H1 (cell line): Measurements from ENCODE around the gene PRAMEF12. TPM values are rescaled to one million over a fixed set of nuclear protein-coding genes. Genes with fewer than 3 reads are reported as not detected.

ENCODE experiments used
- CTCF ChIA-PET: fragments of 300-600 bp; sonication (Branson Sonifier 250); formaldehyde crosslinking; loops from one replicate; lab custom pipeline; 2021; ENCODE audit not compliant: partially characterized antibody; lab: Charles Lee
- POLR2A ChIA-PET: fragments of 300-600 bp; sonication (Branson Sonifier 250); formaldehyde crosslinking; loops from one replicate; lab custom pipeline; 2021; ENCODE audit warnings: inconsistent platforms; ENCODE audit not compliant: partially characterized antibody; lab: Charles Lee
- DNase-seq, 2 experiments: peaks; one replicate each; pipeline versions ENCODE4 v3.0.0 to v3.0.0-alpha.2; 2010 to 2022; ENCODE audit warnings: low spot score in 2 of 2, low read depth in 1 of 2, mixed read lengths in 1 of 2
- FAIRE-seq: peaks from 2 replicates; lab custom pipeline; 2011; peaks lifted over from hg19 to GRCh38; lab: Jason Lieb, UNC
- H2AFZ ChIP-seq: 2 replicates; pipeline ENCODE4 v1.8.1; 2012; ENCODE audit warnings: low read length, inconsistent platforms
- H2AK5ac ChIP-seq: 2 replicates; pipeline ENCODE4 v1.6.1; 2013; ENCODE audit warnings: low read depth, low read length
- H2BK120ac ChIP-seq: replicated peaks from 2 replicates; pipeline ENCODE3; 2013; ENCODE audit warnings: low read depth, low read length, inconsistent platforms
- H2BK12ac ChIP-seq: 2 replicates; pipeline ENCODE4 v1.6.1; 2013; ENCODE audit warnings: low read depth, low read length
- H2BK15ac ChIP-seq: 2 replicates; pipeline ENCODE4 v1.6.1; 2013; ENCODE audit warnings: low read length
- H2BK20ac ChIP-seq: 2 replicates; pipeline ENCODE4 v1.6.1; 2013; ENCODE audit warnings: low read length
- H2BK5ac ChIP-seq: 2 replicates; pipeline ENCODE4 v1.6.1; 2013; ENCODE audit warnings: low read depth, low read length
- H3K14ac ChIP-seq: 2 replicates; pipeline ENCODE4 v1.6.1; 2013; ENCODE audit warnings: inconsistent platforms; ENCODE audit not compliant: insufficient read length
- H3K18ac ChIP-seq: 2 replicates; pipeline ENCODE4 v1.6.1; 2013; ENCODE audit warnings: low read length; ENCODE audit errors: extremely low read depth
- H3K23ac ChIP-seq: 2 replicates; pipeline ENCODE4 v1.6.1; 2013; ENCODE audit warnings: inconsistent platforms; ENCODE audit not compliant: insufficient read length
- H3K23me2 ChIP-seq: 2 replicates; pipeline ENCODE4 v1.6.1; 2013; ENCODE audit warnings: low read depth, low read length
- H3K27ac ChIP-seq: 2 replicates; pipeline ENCODE4 v1.6.1; 2011; ENCODE audit warnings: low read depth, low read length, inconsistent platforms
- H3K27me3 ChIP-seq, 4 experiments: replicated peaks in 1 of 4; 1 replicate in 1 of 4; 2 replicates in 3 of 4; pipeline versions ENCODE4 v1.6.1 to v1.8.1; 2011 to 2013; ENCODE audit warnings: low read length in 3 of 4, mild to moderate bottlenecking in 3 of 4, inconsistent platforms in 2 of 4, mixed read lengths in 2 of 4, moderate library complexity in 1 of 4; ENCODE audit not compliant: control insufficient read depth in 3 of 4, insufficient read depth in 3 of 4; ENCODE audit errors: extremely low read depth in 1 of 4
- H3K36me3 ChIP-seq, 4 experiments: 2 replicates each; pipeline versions ENCODE4 v1.6.1 to v1.8.1; 2011 to 2013; ENCODE audit warnings: mild to moderate bottlenecking in 4 of 4, low read length in 3 of 4, moderate library complexity in 2 of 4, control low read depth in 1 of 4, inconsistent platforms in 1 of 4; ENCODE audit not compliant: insufficient read depth in 4 of 4, control insufficient read depth in 2 of 4
- H3K4ac ChIP-seq: replicated peaks from 2 replicates; pipeline ENCODE3; 2013; ENCODE audit warnings: low read length, low read depth, mixed read lengths, inconsistent platforms; ENCODE audit not compliant: insufficient read length
- H3K4me1 ChIP-seq, 4 experiments: replicated peaks in 1 of 4; 1 replicate in 1 of 4; 2 replicates in 3 of 4; pipeline versions ENCODE4 v1.6.1 to v1.8.1; 2011 to 2013; ENCODE audit warnings: low read length in 3 of 4, inconsistent platforms in 2 of 4, mixed read lengths in 1 of 4; ENCODE audit not compliant: insufficient read depth in 4 of 4, control insufficient read depth in 3 of 4
- H3K4me2 ChIP-seq, 2 experiments: 2 replicates each; pipeline versions ENCODE4 v1.6.1 to v1.8.1; 2011 to 2013; ENCODE audit warnings: low read depth in 2 of 2, low read length in 2 of 2, control low read depth in 1 of 2, inconsistent platforms in 1 of 2, mild to moderate bottlenecking in 1 of 2; ENCODE audit not compliant: insufficient read depth in 1 of 2
- H3K4me3 ChIP-seq, 4 experiments: fragments of 200-600, 300-600 bp in 1 of 4; sonication (generic), shearing (Covaris generic), sonication (Bioruptor Twin) in 1 of 4; 2 replicates each; pipeline versions ENCODE4 v1.5.1 to v1.8.1; 2011 to 2016; ENCODE audit warnings: low read length in 4 of 4, low read depth in 3 of 4, control low read depth in 2 of 4, inconsistent platforms in 2 of 4, mild to moderate bottlenecking in 2 of 4, mixed read lengths in 1 of 4, moderate library complexity in 1 of 4; ENCODE audit not compliant: insufficient read depth in 2 of 4; ENCODE audit errors: extremely low read depth in 1 of 4
- H3K56ac ChIP-seq: replicated peaks from 2 replicates; pipeline ENCODE3; 2013; ENCODE audit warnings: low read depth, mild to moderate bottlenecking, mixed read lengths, low read length, inconsistent platforms; ENCODE audit not compliant: insufficient read length
- H3K79me1 ChIP-seq: 2 replicates; pipeline ENCODE4 v1.6.1; 2013; ENCODE audit warnings: low read depth, low read length, control low read depth
- H3K79me2 ChIP-seq, 2 experiments: 2 replicates each; pipeline versions ENCODE4 v1.6.1 to v1.8.1; 2012 to 2013; ENCODE audit warnings: low read length in 2 of 2, mild to moderate bottlenecking in 2 of 2, inconsistent platforms in 1 of 2; ENCODE audit not compliant: insufficient read depth in 2 of 2, control insufficient read depth in 1 of 2
- H3K9ac ChIP-seq, 4 experiments: replicated peaks in 1 of 4; 1 replicate in 1 of 4; 2 replicates in 3 of 4; pipeline versions ENCODE4 v1.6.1 to v1.8.1; 2011 to 2013; ENCODE audit warnings: low read depth in 3 of 4, low read length in 3 of 4, control low read depth in 2 of 4, mild to moderate bottlenecking in 2 of 4, moderate library complexity in 2 of 4, inconsistent platforms in 1 of 4; ENCODE audit errors: extremely low read depth in 1 of 4
- H3K9me3 ChIP-seq, 2 experiments: 2 replicates each; pipeline versions ENCODE4 v1.6.1 to v1.8.1; 2012 to 2013; ENCODE audit warnings: mild to moderate bottlenecking in 2 of 2, moderate library complexity in 2 of 2, control low read depth in 1 of 2, inconsistent platforms in 1 of 2, low read depth in 1 of 2, low read length in 1 of 2, mixed read lengths in 1 of 2; ENCODE audit not compliant: insufficient read depth in 2 of 2
- H4K20me1 ChIP-seq, 2 experiments: replicated peaks in 1 of 2; 2 replicates each; pipeline versions ENCODE3 to v1.8.1; 2011 to 2013; ENCODE audit warnings: inconsistent platforms in 2 of 2, low read length in 2 of 2, mild to moderate bottlenecking in 1 of 2; ENCODE audit not compliant: insufficient read depth in 2 of 2, control insufficient read depth in 1 of 2
- H4K5ac ChIP-seq: 2 replicates; pipeline ENCODE4 v1.6.1; 2013; ENCODE audit warnings: low read length, low read depth, mixed read lengths, inconsistent platforms; ENCODE audit not compliant: insufficient read length
- H4K8ac ChIP-seq: 2 replicates; pipeline ENCODE4 v1.8.0; 2013; ENCODE audit warnings: mild to moderate bottlenecking, moderate library complexity, low read length, inconsistent platforms; ENCODE audit not compliant: insufficient read depth; ENCODE audit errors: extremely low read depth
- H4K91ac ChIP-seq: replicated peaks from 2 replicates; pipeline ENCODE3; 2013; ENCODE audit warnings: low read length, mixed read lengths, inconsistent platforms; ENCODE audit not compliant: insufficient read length
- CBX5 ChIP-seq: fragments of 300-800, 300-1000 bp; sonication (generic); IDR thresholded peaks from 2 replicates; pipeline ENCODE4 v1.7.1; 2016; ENCODE audit warnings: antibody characterized with exemption, low read length, low read depth
- CTCF ChIP-seq, 3 experiments: IDR thresholded peaks; 1 replicate in 2 of 3; 2 replicates in 1 of 3; pipeline versions ENCODE4 v1.5.1 to v1.6.1; 2011; ENCODE audit warnings: low read length in 3 of 3, mild to moderate bottlenecking in 3 of 3, inconsistent platforms in 2 of 3, low read depth in 1 of 3, moderate library complexity in 1 of 3; ENCODE audit not compliant: insufficient read depth in 1 of 3; ENCODE audit errors: control extremely low read depth in 1 of 3
- JUND ChIP-seq: IDR thresholded peaks from 2 replicates; pipeline ENCODE4 v1.6.1; 2011; ENCODE audit warnings: mild to moderate bottlenecking, improper control_type of control experiment, low read length
- KDM1A ChIP-seq: fragments of 200-600, 300-600 bp; sonication (generic); IDR thresholded peaks from 2 replicates; pipeline ENCODE4 v1.7.1; 2016; ENCODE audit warnings: mild to moderate bottlenecking, low read length, borderline replicate concordance
- MAX ChIP-seq: IDR thresholded peaks from 2 replicates; pipeline ENCODE4 v1.6.1; 2012; ENCODE audit warnings: inconsistent platforms
- NANOG ChIP-seq: IDR thresholded peaks from 2 replicates; pipeline ENCODE4 v1.6.1; 2011; ENCODE audit warnings: low read length, low read depth, mild to moderate bottlenecking, inconsistent platforms; ENCODE audit not compliant: insufficient read depth, poor library complexity, severe bottlenecking
- RBBP5 ChIP-seq: IDR thresholded peaks from 2 replicates; pipeline ENCODE4 v1.7.1; 2012; ENCODE audit warnings: low read depth, mild to moderate bottlenecking, inconsistent platforms, low read length, moderate library complexity, borderline replicate concordance
- SAP30 ChIP-seq: fragments of 300-600 bp; sonication (generic); IDR thresholded peaks from 2 replicates; pipeline ENCODE4 v1.7.1; 2012; ENCODE audit warnings: low read length, moderate library complexity, mild to moderate bottlenecking, inconsistent platforms; ENCODE audit not compliant: insufficient read depth, insufficient replicate concordance
- SP4 ChIP-seq: IDR thresholded peaks from 2 replicates; pipeline ENCODE4 v1.6.1; 2012; ENCODE audit warnings: low read length, inconsistent platforms
- TCF12 ChIP-seq: IDR thresholded peaks from 2 replicates; pipeline ENCODE4 v1.6.1; 2011; ENCODE audit warnings: low read depth, mild to moderate bottlenecking, low read length
- ZNF274 ChIP-seq: IDR thresholded peaks from 2 replicates; pipeline ENCODE4 v1.7.0; 2012; ENCODE audit warnings: low read length, borderline replicate concordance; ENCODE audit errors: extremely low read depth
- WGBS, 2 experiments: shearing (Covaris generic) in 1 of 2; methylation state at CpG; one replicate each; pipeline versions ENCODE4 v1.1.6 to v1.1.7; 2013 to 2015; ENCODE audit warnings: low lambda C conversion rate in 2 of 2, mixed read lengths in 2 of 2, inconsistent platforms in 1 of 2, low coverage in 1 of 2, missing lambda C conversion rate in 1 of 2; ENCODE audit not compliant: insufficient replicate concordance in 2 of 2, insufficient coverage in 1 of 2, insufficient read length in 1 of 2; ENCODE audit errors: extremely low coverage in 1 of 2, missing lambda C conversion rate in 1 of 2; 5-methylcytosine and 5-hydroxymethylcytosine counted together
- polyA plus RNA-seq, 7 experiments: library from polyadenylated mRNA; depleted of rRNA in 3 of 7; stranded (reverse) in 5 of 7; unstranded in 2 of 7; fragments of >200 nt in 5 of 7; fragments of 200-250 nt in 2 of 7; gene quantifications; 1 replicate in 5 of 7; 2 replicates in 1 of 7; 4 replicates in 1 of 7; pipeline versions ENCODE4 v1.2.1 to v1.2.3, GENCODE V29; 2011 to 2013; ENCODE audit warnings: missing spikeins in 2 of 7, mixed read lengths in 2 of 7
- total RNA-seq: library from RNA; stranded (reverse); fragmentation: NEBNext Ultra II Directional; extraction: Animal tissue kit (Norgen Biotek cat#: 25700); gene quantifications from 2 replicates; pipeline ENCODE4 v1.2.1, GENCODE V29; 2021

PRAMEF12 gene
- total and polyA plus RNA-seq, 2 of the 8 experiments (the other 6 are each of a cell fraction or from before 2014, with no cell fraction given), result not detected

- H3K56ac ChIP-seq, result no peak overlapping the region
- no peak overlapping the region for H3K4me2 ChIP-seq
- no peak overlapping the region for H3K4me3 ChIP-seq
- no peak overlapping the region for H4K91ac ChIP-seq
- H3K27me3 ChIP-seq, result no peaks in the 10 kb centered on the region
- no peak overlapping the region for H2AK5ac ChIP-seq
- FAIRE-seq, result no peak
- no peak overlapping the region for H2BK5ac ChIP-seq
- H3K79me2 ChIP-seq, result no peaks in the 10 kb centered on the region
- no peak overlapping the region for H4K8ac ChIP-seq
- H2BK15ac ChIP-seq, result no peak overlapping the region
- no peaks in the 10 kb centered on the region for H3K9me3 ChIP-seq
- no peak overlapping the region for H2BK120ac ChIP-seq
- no peak overlapping the region for H3K23ac ChIP-seq
- H3K23me2 ChIP-seq, result no peaks in the 10 kb centered on the region
- H3K9ac ChIP-seq, result no peak overlapping the region
- ChIA-PET POLR2A (no interaction called here), CTCF (interaction anchor here (0.8 to 2.4 kb wide), 3 partner anchors 10 to 431 kb away, joined by 3 to 7 read pairs (median 3); no protein-coding TSS in a partner anchor)
- H4K5ac ChIP-seq, result no peak overlapping the region
- 90% methylated on average over 2 of the region's 2 CpGs; no CpG with 5 or more reads in 1 of the 2 experiments for WGBS, 2 experiments
- no peaks in the 10 kb centered on the region for H3K79me1 ChIP-seq
- H2AFZ ChIP-seq, result no peak overlapping the region
- no peaks in the 10 kb centered on the region for H4K20me1 ChIP-seq
- TF ChIP-seq KDM1A (no peak), JUND (no peak), TCF12 (no peak), NANOG (no peak), CBX5 (no peak), MAX (no peak), CTCF (IDR thresholded peaks at IDR 0.05; ENCODE audit: control extremely low read depth in 1 of 3, insufficient read depth in 1 of 3, low read depth in 1 of 3, low read length in 3 of 3) (no peak), SP4 (no peak), ZNF274 (no peak), RBBP5 (no peak), SAP30 (no peak)
- no peak overlapping the region for H2BK12ac ChIP-seq
- no peaks in the 10 kb centered on the region; a peak in 1 of 8 replicates for H3K36me3 ChIP-seq
- no peak overlapping the region for H2BK20ac ChIP-seq
- H3K14ac ChIP-seq, result no peak overlapping the region
- DNase-seq, result no peak
- no peak overlapping the region; the same call in 1 of the 2 replicates for H3K18ac ChIP-seq
- no peaks in the 10 kb centered on the region for H3K4me1 ChIP-seq
- H3K27ac ChIP-seq, result no peak overlapping the region
- H3K4ac ChIP-seq, result no peak overlapping the region
Measured at GRCh38 chr1:12770620-12771019, 2.9 kb upstream of the PRAMEF12 start.
